NCI-H146 treated with DMSO at 0.1 percent for 48 hours (cell line): ENCODE measurements around the gene ME2.
A peak's percentile ranks its signal among the peaks of the same experiment; 100 is the strongest.
"Not testable (repeated sequence)": the region's sequence is repeated elsewhere in the genome, so short reads cannot be mapped to it uniquely, and the experiment has no call there.

Source experiments
- DNase-seq: peaks from one replicate; lab custom pipeline; 2025; ENCODE audit not compliant: unreplicated experiment; lab: John Stamatoyannopoulos, UW

The ME2 gene

GRCh38 chr18:50969448-50969847 lies 90.5 kb downstream of the ME2 start:
- no peak for DNase-seq

GRCh38 chr18:50970006-50970405 lies 91.1 kb downstream of the ME2 start:
- peak; percentile 78 for DNase-seq

GRCh38 chr18:50972404-50972803 lies 93.5 kb downstream of the ME2 start:
- DNase-seq = not testable (repeated sequence)

GRCh38 chr18:50973367-50974126 lies 94.6 kb downstream of the ME2 start:
- no peak for DNase-seq

GRCh38 chr18:50977037-50977760 lies 98.3 kb downstream of the ME2 start:
- no peak for DNase-seq

- no peak for DNase-seq
Measured at GRCh38 chr18:50981381-50981780, 102.5 kb downstream of the ME2 start.

- no peak for DNase-seq
Measured at GRCh38 chr18:50982086-50982801, 103.3 kb downstream of the ME2 start.

- DNase-seq = no peak
Measured at GRCh38 chr18:50982802-50983179, 103.9 kb downstream of the ME2 start.

- DNase-seq = no peak
Measured at GRCh38 chr18:50986360-50987087, 107.6 kb downstream of the ME2 start.

- DNase-seq = no peak
Measured at GRCh38 chr18:50987261-50987660, 108.3 kb downstream of the ME2 start.

GRCh38 chr18:50989711-50990110 lies 110.8 kb downstream of the ME2 start:
- no peak for DNase-seq

GRCh38 chr18:50992351-50992762 lies 113.4 kb downstream of the ME2 start:
- DNase-seq = no peak

- no peak for DNase-seq
Measured at GRCh38 chr18:50994031-50994430, 115.1 kb downstream of the ME2 start.

- not testable (repeated sequence) for DNase-seq
Measured at GRCh38 chr18:51003174-51003573, 124.3 kb downstream of the ME2 start.
